ENCODE data around the gene MTA2. TPM values are rescaled to one million over a fixed set of nuclear protein-coding genes. Genes with fewer than 3 reads are reported as not detected.

Gene MTA2
- total RNA-seq, 2 donors from 2014 or later = 96.5 to 110 TPM

- no peak for DNase-seq (ENCODE audit: low spot score)
- under 1% methylated on average over 26 of the region's 26 CpGs for whole genome bisulfite sequencing
- Histone ChIP-seq H3K27ac (peak overlapping the region; percentile 91 to 93), H3K9me3 (no peaks in the 10 kb centered on the region), H3K36me3 (peaks cover 13 to 28% of the 10 kb centered on the region in 2 donors), H3K4me3 (peak overlapping the region; percentile 64 to 89), H3K4me1 (replicated peaks) (peaks cover 9% of the 10 kb centered on the region), H3K27me3 (replicated peaks; ENCODE audit: insufficient read depth) (no peaks in the 10 kb centered on the region)
- TF ChIP-seq POLR2A (IDR thresholded peaks at IDR 0.05) = no peak
- no peak for TF ChIP-seq CTCF (IDR thresholded peaks at IDR 0.05)
- TF ChIP-seq POLR2AphosphoS5 (IDR thresholded peaks at IDR 0.05) = no peak
- intact Hi-C loops (cut with DNase I) = loop anchor here (5.0 kb wide), 1 partner anchor 107 kb away; the partner anchor contains the start of genes BSCL2 and GNG3
These were observed 1.1 kb downstream of the MTA2 start for GRCh38 chr11:62600367-62601121.

GRCh38 chr11:62599901-62600300 is 1.8 kb downstream of the MTA2 start:
- no peaks in the 10 kb centered on the region for H3K27me3 ChIP-seq (replicated peaks; ENCODE audit: insufficient read depth)
- peaks cover 9% of the 10 kb centered on the region for H3K4me1 ChIP-seq (replicated peaks)
- H3K27ac ChIP-seq = peak overlapping the region; percentile 91 to 93
- peak overlapping the region; percentile 64 to 89 for H3K4me3 ChIP-seq
- intact Hi-C loops (cut with DNase I) = loop anchor here (5.0 kb wide), 1 partner anchor 107 kb away; the partner anchor contains the start of genes BSCL2 and GNG3
- peak; percentile 61 for DNase-seq (ENCODE audit: low spot score)
- no peaks in the 10 kb centered on the region for H3K9me3 ChIP-seq
- TF ChIP-seq CTCF (IDR thresholded peaks at IDR 0.05) (no peak), POLR2A (IDR thresholded peaks at IDR 0.05) (peak; percentile 32), POLR2AphosphoS5 (IDR thresholded peaks at IDR 0.05) (peak; percentile 81)
- H3K36me3 ChIP-seq = peaks cover 20 to 28% of the 10 kb centered on the region in 2 donors
- 22% methylated on average over 5 of the region's 5 CpGs for WGBS

DNA sequence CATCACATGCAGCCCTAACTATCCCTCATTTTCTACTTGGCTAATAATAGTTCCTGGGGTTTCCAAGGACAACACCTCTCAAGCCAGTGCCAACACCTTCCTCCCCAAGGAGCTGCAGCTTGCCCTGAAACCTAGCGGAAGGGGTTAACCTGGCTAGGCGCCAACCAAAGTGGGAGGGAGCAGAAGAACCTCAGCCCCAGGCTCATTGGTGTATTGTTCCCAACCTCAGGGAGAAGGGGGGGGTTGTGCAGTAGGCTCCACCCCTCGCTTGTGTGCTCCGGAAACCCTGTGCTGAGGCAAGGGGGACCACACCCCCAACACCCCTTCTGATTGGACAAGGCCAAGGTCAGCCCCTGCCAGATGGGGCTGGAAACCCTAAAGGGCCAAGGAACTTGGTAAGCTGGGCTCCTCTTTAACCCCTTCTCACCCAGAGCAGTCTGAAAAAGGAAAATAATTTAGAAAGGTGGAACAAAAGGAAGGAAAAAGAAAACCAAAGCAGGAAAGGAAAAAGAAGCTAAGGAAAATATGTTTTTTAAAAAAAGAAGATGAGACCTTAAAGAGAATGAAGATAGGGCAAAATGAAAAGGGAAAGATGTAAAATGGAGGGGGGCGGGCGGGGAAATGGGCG is 2.5 kb downstream of the MTA2 start:
- WGBS = 24% methylated on average over 7 of the region's 7 CpGs
- no peak for TF ChIP-seq POLR2A (IDR thresholded peaks at IDR 0.05)
- TF ChIP-seq POLR2AphosphoS5 (IDR thresholded peaks at IDR 0.05) = peak; percentile 92
- H3K9me3 ChIP-seq = no peaks in the 10 kb centered on the region
- H3K27me3 ChIP-seq (replicated peaks; ENCODE audit: insufficient read depth) = no peaks in the 10 kb centered on the region
- peak; percentile 88 for DNase-seq (ENCODE audit: low spot score)
- H3K27ac ChIP-seq = peak overlapping the region; percentile 91 to 93
- H3K4me1 ChIP-seq (replicated peaks) = peaks cover 9% of the 10 kb centered on the region
- H3K4me3 ChIP-seq = peak overlapping the region in 1 of 2 donors; percentile 64
- peaks cover 21 to 28% of the 10 kb centered on the region in 2 donors for H3K36me3 ChIP-seq
- intact Hi-C loops (cut with DNase I) = no loop called here

DNA sequence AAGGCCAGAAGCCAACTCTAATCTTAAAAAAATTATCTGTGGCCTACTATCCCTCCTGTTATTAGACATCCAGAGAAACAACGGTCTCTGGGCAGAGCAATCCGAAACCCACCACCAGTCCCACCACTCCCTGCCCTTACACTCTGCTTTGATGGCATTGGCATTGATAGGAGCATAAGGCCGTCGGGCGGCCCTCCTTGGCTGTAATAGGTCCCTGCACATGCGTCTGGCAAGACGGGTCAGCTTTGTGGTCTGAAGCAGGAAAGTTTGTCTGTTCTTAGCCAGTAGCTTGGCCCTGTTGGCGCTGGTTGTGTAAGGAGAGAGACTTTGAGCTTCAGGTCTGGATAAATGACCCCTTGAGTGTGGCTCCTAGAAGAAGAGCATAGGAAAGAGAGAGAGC is 6.5 kb downstream of the MTA2 start:
- TF ChIP-seq POLR2A (IDR thresholded peaks at IDR 0.05) = no peak
- no peak for TF ChIP-seq POLR2AphosphoS5 (IDR thresholded peaks at IDR 0.05)
- no peak for TF ChIP-seq CTCF (IDR thresholded peaks at IDR 0.05)
- intact Hi-C loops (cut with DNase I) = no loop called here
- peaks cover 16% of the 10 kb centered on the region for H3K4me1 ChIP-seq (replicated peaks)
- no peak overlapping the region for H3K4me3 ChIP-seq
- no peak for DNase-seq (ENCODE audit: low spot score)
- no peaks in the 10 kb centered on the region for H3K9me3 ChIP-seq
- H3K36me3 ChIP-seq = peaks cover 21 to 28% of the 10 kb centered on the region in 2 donors
- WGBS = 84% methylated on average over 8 of the region's 8 CpGs
- H3K27me3 ChIP-seq (replicated peaks; ENCODE audit: insufficient read depth) = no peaks in the 10 kb centered on the region
- H3K27ac ChIP-seq = no peak overlapping the region

DNA sequence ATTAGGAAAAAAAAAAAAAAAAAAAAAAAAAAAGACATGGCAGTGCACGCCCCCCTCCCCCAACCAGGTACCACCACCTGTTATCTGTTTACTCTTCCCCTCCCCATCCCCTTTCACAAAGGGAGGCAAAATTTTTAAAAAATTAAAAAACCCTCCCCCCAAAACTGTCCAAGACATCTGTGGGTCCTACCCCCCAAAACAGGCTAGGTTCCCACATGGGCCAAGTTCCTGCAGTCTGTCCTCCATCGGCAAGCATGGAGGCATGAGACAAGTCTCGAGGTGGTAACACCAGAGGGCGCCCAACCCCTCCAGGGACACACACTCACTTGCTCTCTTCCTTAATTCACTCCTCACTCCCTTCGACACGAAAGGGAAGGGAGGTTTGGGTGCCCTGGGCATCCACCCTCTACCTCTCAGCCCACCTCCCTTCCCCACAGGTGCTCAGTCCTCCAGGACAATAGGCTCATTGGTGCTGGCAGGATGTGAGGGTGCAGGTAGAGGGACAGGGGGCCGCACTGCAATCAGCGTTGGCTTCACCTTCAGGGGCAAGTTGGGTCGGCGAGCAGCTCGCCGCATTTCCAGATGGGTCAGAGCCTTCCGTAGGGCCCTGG is 8.1 kb downstream of the MTA2 start:
- peak overlapping the region in 1 of 2 donors; percentile 91 for H3K27ac ChIP-seq
- intact Hi-C loops (cut with DNase I) = no loop called here
- 54% methylated on average over 13 of the region's 13 CpGs for WGBS
- peaks cover 21 to 28% of the 10 kb centered on the region in 2 donors for H3K36me3 ChIP-seq
- peak; percentile 79 for DNase-seq (ENCODE audit: low spot score)
- H3K4me3 ChIP-seq = no peak overlapping the region
- H3K9me3 ChIP-seq = no peaks in the 10 kb centered on the region
- peaks cover 10% of the 10 kb centered on the region for H3K4me1 ChIP-seq (replicated peaks)
- H3K27me3 ChIP-seq (replicated peaks; ENCODE audit: insufficient read depth) = no peaks in the 10 kb centered on the region
- TF ChIP-seq POLR2AphosphoS5 (IDR thresholded peaks at IDR 0.05) = peak; percentile 54
- peak in 3 of 4 experiments; percentile 34 to 64 (median 52) for TF ChIP-seq CTCF (IDR thresholded peaks at IDR 0.05)
- TF ChIP-seq POLR2A (IDR thresholded peaks at IDR 0.05) = no peak
